Tibial nerve (tissue), 3 donors: ENCODE measurements around the gene SNRPB.

Experiments
- CTCF ChIP-seq, 5 experiments: fragments of 200-600 bp in 3 of 5; fragments of 450-650 bp in 2 of 5; sonication (generic) in 3 of 5; IDR thresholded peaks; one replicate each; pipeline ENCODE4 v1.5.1; 2016 to 2019; ENCODE audit warnings: antibody characterized with exemption in 5 of 5, mild to moderate bottlenecking in 3 of 5, moderate library complexity in 2 of 5
- POLR2A ChIP-seq, 2 donors: fragments of 450-650 bp; IDR thresholded peaks; one replicate each; pipeline ENCODE4 v1.6.1; 2017; ENCODE audit warnings: antibody characterized with exemption in 2 of 2, mild to moderate bottlenecking in 2 of 2, moderate library complexity in 2 of 2

GRCh38 chr20:2453792-2454191 is 16.8 kb downstream of the SNRPB start:
- no peak for TF ChIP-seq CTCF (IDR thresholded peaks at IDR 0.05)
- TF ChIP-seq POLR2A (IDR thresholded peaks at IDR 0.05) = no peak
